ENCODE data around the gene NAA60.

The NAA60 gene

DNA sequence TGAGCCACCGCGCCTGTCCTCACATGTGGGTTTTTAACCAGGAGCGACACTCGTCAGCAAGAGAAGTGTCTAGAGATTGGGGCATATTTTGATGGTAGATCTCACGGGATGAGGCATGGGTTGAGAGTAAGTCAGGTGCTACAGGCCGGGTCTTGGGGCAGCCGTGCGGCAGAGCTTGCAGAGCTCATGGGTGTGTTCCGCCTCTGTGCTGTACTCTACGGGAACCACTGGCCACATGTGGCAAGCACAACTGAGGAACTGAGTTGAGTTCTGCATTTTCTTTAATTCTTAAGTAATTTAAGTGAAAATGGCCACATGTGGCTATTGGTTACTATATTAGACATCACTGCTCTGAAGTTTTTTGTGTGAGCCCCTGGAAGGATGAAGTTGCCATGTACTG is 66.9 kb downstream of the NAA60 start:
- TF ChIP-seq TCF12 (IDR thresholded peaks at IDR 0.05; ENCODE audit: low read depth) (no peak), EGR1 (IDR thresholded peaks at IDR 0.05) (no peak), TEAD4 (IDR thresholded peaks at IDR 0.05) (no peak), YY1 (IDR thresholded peaks at IDR 0.05; ENCODE audit: low read depth) (no peak)

GRCh38 chr16:3511286-3512180 is 68.1 kb downstream of the NAA60 start:
- TF ChIP-seq TEAD4 (IDR thresholded peaks at IDR 0.05) (no peak), RAD21 (IDR thresholded peaks at IDR 0.05; ENCODE audit: low read depth) (no peak), TAF1 (IDR thresholded peaks at IDR 0.05; ENCODE audit: low read depth) (no peak), EP300 (IDR thresholded peaks at IDR 0.05; ENCODE audit: borderline replicate concordance) (no peak)
- TF ChIP-seq, protein P1, sequence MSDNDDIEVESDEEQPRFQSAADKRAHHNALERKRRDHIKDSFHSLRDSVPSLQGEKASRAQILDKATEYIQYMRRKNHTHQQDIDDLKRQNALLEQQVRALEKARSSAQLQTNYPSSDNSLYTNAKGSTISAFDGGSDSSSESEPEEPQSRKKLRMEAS (IDR thresholded peaks at IDR 0.05), result no peak

DNA sequence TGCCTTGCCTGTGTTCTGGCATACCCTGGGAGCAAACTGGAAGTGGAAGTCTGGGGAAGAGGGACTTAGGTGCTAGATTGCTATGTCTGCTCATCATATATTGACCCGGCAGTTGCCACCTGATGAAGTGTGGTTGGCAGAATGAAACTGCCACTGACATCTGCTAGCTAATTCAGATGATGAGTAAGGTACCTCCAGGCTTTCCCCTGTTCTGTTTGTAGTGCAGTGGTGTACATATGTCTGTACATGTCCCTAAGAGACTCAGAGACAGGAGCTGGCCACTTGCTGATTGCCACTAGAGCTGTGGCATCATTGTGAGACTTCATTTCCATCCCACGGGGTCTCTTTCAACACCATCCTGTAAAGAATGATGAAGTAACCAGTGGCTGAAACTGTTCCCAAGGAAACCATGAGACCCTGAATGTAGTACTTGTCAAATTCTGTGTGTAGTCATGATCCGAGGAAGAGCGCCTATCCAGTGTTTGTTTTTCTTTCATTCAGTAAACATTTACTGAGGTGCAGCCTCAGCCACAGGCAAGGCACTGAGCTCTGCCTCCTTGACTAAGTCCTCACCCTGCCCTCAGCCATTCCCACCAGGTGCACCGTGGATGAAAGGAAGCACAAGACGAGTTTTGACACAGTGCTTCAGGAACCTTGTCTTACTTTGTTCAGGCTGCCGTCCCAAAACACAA is 70.6 kb downstream of the NAA60 start:
- TF ChIP-seq NFIC (IDR thresholded peaks at IDR 0.05) (no peak), YY1 (IDR thresholded peaks at IDR 0.05; ENCODE audit: low read depth) (no peak), EGR1 (IDR thresholded peaks at IDR 0.05) (no peak), CREB1 (IDR thresholded peaks at IDR 0.05; ENCODE audit: low read depth) (no peak), ZBTB7A (IDR thresholded peaks at IDR 0.05; ENCODE audit: low read depth) (no peak), RAD21 (IDR thresholded peaks at IDR 0.05; ENCODE audit: low read depth) (no peak), CEBPB (IDR thresholded peaks at IDR 0.05) (no peak), FOXM1 (IDR thresholded peaks at IDR 0.05; ENCODE audit: borderline replicate concordance, low read depth) (no peak), TAF1 (IDR thresholded peaks at IDR 0.05; ENCODE audit: low read depth) (no peak), TCF12 (IDR thresholded peaks at IDR 0.05; ENCODE audit: low read depth) (no peak), TEAD4 (IDR thresholded peaks at IDR 0.05) (no peak), EP300 (IDR thresholded peaks at IDR 0.05; ENCODE audit: borderline replicate concordance) (no peak), USF1 (IDR thresholded peaks at IDR 0.05) (no peak)
- TF ChIP-seq, protein P2, sequence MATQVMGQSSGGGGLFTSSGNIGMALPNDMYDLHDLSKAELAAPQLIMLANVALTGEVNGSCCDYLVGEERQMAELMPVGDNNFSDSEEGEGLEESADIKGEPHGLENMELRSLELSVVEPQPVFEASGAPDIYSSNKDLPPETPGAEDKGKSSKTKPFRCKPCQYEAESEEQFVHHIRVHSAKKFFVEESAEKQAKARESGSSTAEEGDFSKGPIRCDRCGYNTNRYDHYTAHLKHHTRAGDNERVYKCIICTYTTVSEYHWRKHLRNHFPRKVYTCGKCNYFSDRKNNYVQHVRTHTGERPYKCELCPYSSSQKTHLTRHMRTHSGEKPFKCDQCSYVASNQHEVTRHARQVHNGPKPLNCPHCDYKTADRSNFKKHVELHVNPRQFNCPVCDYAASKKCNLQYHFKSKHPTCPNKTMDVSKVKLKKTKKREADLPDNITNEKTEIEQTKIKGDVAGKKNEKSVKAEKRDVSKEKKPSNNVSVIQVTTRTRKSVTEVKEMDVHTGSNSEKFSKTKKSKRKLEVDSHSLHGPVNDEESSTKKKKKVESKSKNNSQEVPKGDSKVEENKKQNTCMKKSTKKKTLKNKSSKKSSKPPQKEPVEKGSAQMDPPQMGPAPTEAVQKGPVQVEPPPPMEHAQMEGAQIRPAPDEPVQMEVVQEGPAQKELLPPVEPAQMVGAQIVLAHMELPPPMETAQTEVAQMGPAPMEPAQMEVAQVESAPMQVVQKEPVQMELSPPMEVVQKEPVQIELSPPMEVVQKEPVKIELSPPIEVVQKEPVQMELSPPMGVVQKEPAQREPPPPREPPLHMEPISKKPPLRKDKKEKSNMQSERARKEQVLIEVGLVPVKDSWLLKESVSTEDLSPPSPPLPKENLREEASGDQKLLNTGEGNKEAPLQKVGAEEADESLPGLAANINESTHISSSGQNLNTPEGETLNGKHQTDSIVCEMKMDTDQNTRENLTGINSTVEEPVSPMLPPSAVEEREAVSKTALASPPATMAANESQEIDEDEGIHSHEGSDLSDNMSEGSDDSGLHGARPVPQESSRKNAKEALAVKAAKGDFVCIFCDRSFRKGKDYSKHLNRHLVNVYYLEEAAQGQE (IDR thresholded peaks at IDR 0.05; ENCODE audit: low read depth), result no peak
- TF ChIP-seq, protein P1 (IDR thresholded peaks at IDR 0.05), result no peak

DNA sequence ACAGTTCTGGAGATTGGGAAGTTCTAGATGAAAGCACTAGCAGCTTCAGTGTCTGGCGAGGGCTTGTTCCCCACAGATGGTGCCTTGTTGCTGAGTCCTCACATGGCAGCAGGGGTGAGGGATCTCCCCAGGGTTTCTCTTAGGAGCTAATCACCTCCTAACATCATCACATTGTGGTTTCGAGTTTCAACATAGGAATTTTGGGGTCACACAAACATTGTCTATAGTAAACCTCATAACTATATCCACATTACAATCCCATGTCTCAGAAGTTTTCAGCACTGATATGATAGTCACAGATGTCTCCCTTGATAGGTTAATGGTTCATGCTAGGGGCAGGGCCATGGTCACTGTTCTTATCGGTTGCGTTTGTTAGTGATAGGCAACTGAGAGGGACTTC is 71.1 kb downstream of the NAA60 start:
- TF ChIP-seq, protein P1 (IDR thresholded peaks at IDR 0.05), result no peak
- TF ChIP-seq TEAD4 (IDR thresholded peaks at IDR 0.05) (no peak), CREB1 (IDR thresholded peaks at IDR 0.05; ENCODE audit: low read depth) (no peak), RAD21 (IDR thresholded peaks at IDR 0.05; ENCODE audit: low read depth) (no peak), TAF1 (IDR thresholded peaks at IDR 0.05; ENCODE audit: low read depth) (no peak), YY1 (IDR thresholded peaks at IDR 0.05; ENCODE audit: low read depth) (no peak)
- TF ChIP-seq, protein P2 (IDR thresholded peaks at IDR 0.05; ENCODE audit: low read depth), result no peak

- no peak for TF ChIP-seq CREB1 (IDR thresholded peaks at IDR 0.05; ENCODE audit: low read depth)
- no peak for TF ChIP-seq RAD21 (IDR thresholded peaks at IDR 0.05; ENCODE audit: low read depth)
- no peak for TF ChIP-seq FOXM1 (IDR thresholded peaks at IDR 0.05; ENCODE audit: borderline replicate concordance, low read depth)
- TF ChIP-seq USF1 (IDR thresholded peaks at IDR 0.05), result no peak
- no peak for TF ChIP-seq EP300 (IDR thresholded peaks at IDR 0.05; ENCODE audit: borderline replicate concordance)
- TF ChIP-seq, protein P2 (IDR thresholded peaks at IDR 0.05; ENCODE audit: low read depth), result no peak
- TF ChIP-seq EGR1 (IDR thresholded peaks at IDR 0.05), result no peak
- TF ChIP-seq YY1 (IDR thresholded peaks at IDR 0.05; ENCODE audit: low read depth), result no peak
These were observed 72.4 kb downstream of the NAA60 start for GRCh38 chr16:3515897-3516296.
